HepG2 (cell line): ENCODE measurements around the gene TEKT5. TPM values are rescaled to one million over a fixed set of nuclear protein-coding genes. Genes with fewer than 3 reads are reported as not detected.

ENCODE experiments used
- IKZF4 ChIP-seq: sonication (generic); formaldehyde crosslinking; IDR thresholded peaks from 2 replicates; pipeline ENCODE4 v1.5.1; 2020; ENCODE audit warnings: borderline replicate concordance, mild to moderate bottlenecking, low read depth, missing genetic modification reagents; ENCODE audit errors: not compliant biosample characterization
- RFX5 ChIP-seq: IDR thresholded peaks from 2 replicates; pipeline ENCODE4 v1.6.1; 2011; ENCODE audit warnings: low read depth, low read length, improper control_type of control experiment
- TBX3 ChIP-seq: fragments of 450-650 bp; IDR thresholded peaks from 2 replicates; pipeline ENCODE4 v1.6.1; 2017; ENCODE audit warnings: antibody characterized with exemption, mild to moderate bottlenecking, inconsistent platforms, borderline replicate concordance
- ZFP36 ChIP-seq: fragments of 150-350 bp; IDR thresholded peaks from 2 replicates; pipeline ENCODE4 v1.6.1; 2018; ENCODE audit warnings: borderline replicate concordance, low read length, low read depth; ENCODE audit not compliant: partially characterized antibody
- ZNF605 ChIP-seq: sonication (generic); formaldehyde crosslinking; IDR thresholded peaks from 2 replicates; pipeline ENCODE4 v1.8.0; 2022; ENCODE audit warnings: mild to moderate bottlenecking, missing genetic modification reagents
- ZSCAN12 ChIP-seq: sonication (generic); formaldehyde crosslinking; IDR thresholded peaks from 2 replicates; pipeline ENCODE4 v1.9.0; 2021; ENCODE audit warnings: mild to moderate bottlenecking, missing genetic modification reagents
- polyA plus RNA-seq, 8 experiments: library from polyadenylated mRNA; depleted of rRNA in 3 of 8; stranded (reverse) in 7 of 8; unstranded in 1 of 8; fragments of >200 nt; fragmentation: Illumina TruSeq in 4 of 8; extraction: Trizol in 4 of 8; gene quantifications; 2 replicates each; pipeline versions ENCODE4 v1.2.1 to v1.2.3, GENCODE V29; 2011 to 2016; ENCODE audit warnings: low read depth in 4 of 8, missing spikeins in 1 of 8, mixed read lengths in 1 of 8; ENCODE audit not compliant: insufficient read depth in 1 of 8
- total RNA-seq, 5 experiments: library from RNA; depleted of rRNA; stranded (reverse); fragments of >200 nt; fragmentation: Illumina TruSeq; extraction: Trizol; gene quantifications; 2 replicates each; pipeline ENCODE4 v1.2.3, GENCODE V29; 2016; ENCODE audit warnings: low read depth in 1 of 5
- TF ChIP-seq, protein P1 (sequence below): sonication (generic); formaldehyde crosslinking; IDR thresholded peaks from 2 replicates; pipeline ENCODE4 v1.5.0; 2020; ENCODE audit warnings: missing genetic modification reagents
- TF ChIP-seq, protein P2 (sequence below): sonication (generic); formaldehyde crosslinking; IDR thresholded peaks from 2 replicates; pipeline ENCODE4 v1.5.0; 2020; ENCODE audit warnings: mild to moderate bottlenecking, missing genetic modification reagents, borderline replicate concordance
- TF ChIP-seq, protein P3 (sequence below): sonication (generic); formaldehyde crosslinking; IDR thresholded peaks from 2 replicates; pipeline ENCODE4 v1.5.1; 2020; ENCODE audit warnings: missing genetic modification reagents, mild to moderate bottlenecking, borderline replicate concordance
- TF ChIP-seq, protein P4 (sequence below): sonication (generic); formaldehyde crosslinking; IDR thresholded peaks from 2 replicates; pipeline ENCODE4 v1.8.1; 2023; ENCODE audit warnings: mild to moderate bottlenecking, inconsistent platforms, moderate library complexity, missing genetic modification reagents, borderline replicate concordance

TEKT5 gene
- total and polyA plus RNA-seq, 2 of the 13 experiments (the other 11 are each of a cell fraction or from before 2014, with no cell fraction given), result 0.16 TPM; not detected in 1

DNA sequence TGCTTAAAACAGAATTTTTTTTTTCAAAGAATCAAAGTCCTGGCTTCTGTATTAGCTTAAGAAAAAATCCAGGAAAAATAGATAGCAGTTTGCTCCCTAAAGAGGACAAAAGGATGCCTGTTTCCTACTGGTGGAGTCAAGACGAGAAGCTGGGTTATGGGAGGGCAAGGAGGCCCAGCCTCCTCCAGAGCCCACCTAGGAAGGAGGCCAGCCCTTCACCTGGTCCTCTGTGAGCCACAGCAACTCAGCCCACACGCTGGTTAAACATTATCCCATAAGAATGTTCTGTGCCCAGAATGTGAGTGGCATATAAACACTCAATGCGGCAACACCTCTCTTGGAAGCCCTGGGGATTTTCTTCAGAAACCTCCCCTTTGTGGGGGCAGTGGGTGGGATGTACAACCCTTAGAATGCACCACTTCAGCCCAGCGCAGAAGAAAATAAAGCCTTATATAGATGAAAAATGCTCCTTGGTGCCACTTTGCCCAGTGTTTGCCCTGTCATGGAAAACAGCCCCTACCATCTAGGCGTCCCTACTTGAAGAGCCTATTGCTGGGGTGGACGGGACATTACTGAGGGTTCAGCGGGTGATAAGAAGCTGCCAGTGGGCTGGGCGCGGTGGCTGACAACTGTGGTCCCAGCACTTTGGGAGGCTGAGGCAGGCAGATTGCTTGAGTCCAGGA is 48.0 kb downstream of the TEKT5 start (continued):
- TF ChIP-seq, protein P1, sequence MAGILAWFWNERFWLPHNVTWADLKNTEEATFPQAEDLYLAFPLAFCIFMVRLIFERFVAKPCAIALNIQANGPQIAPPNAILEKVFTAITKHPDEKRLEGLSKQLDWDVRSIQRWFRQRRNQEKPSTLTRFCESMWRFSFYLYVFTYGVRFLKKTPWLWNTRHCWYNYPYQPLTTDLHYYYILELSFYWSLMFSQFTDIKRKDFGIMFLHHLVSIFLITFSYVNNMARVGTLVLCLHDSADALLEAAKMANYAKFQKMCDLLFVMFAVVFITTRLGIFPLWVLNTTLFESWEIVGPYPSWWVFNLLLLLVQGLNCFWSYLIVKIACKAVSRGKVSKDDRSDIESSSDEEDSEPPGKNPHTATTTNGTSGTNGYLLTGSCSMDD (CRISPR knock-in tag), result no peak
- TF ChIP-seq ZFP36, result no peak
- TF ChIP-seq, protein P2, sequence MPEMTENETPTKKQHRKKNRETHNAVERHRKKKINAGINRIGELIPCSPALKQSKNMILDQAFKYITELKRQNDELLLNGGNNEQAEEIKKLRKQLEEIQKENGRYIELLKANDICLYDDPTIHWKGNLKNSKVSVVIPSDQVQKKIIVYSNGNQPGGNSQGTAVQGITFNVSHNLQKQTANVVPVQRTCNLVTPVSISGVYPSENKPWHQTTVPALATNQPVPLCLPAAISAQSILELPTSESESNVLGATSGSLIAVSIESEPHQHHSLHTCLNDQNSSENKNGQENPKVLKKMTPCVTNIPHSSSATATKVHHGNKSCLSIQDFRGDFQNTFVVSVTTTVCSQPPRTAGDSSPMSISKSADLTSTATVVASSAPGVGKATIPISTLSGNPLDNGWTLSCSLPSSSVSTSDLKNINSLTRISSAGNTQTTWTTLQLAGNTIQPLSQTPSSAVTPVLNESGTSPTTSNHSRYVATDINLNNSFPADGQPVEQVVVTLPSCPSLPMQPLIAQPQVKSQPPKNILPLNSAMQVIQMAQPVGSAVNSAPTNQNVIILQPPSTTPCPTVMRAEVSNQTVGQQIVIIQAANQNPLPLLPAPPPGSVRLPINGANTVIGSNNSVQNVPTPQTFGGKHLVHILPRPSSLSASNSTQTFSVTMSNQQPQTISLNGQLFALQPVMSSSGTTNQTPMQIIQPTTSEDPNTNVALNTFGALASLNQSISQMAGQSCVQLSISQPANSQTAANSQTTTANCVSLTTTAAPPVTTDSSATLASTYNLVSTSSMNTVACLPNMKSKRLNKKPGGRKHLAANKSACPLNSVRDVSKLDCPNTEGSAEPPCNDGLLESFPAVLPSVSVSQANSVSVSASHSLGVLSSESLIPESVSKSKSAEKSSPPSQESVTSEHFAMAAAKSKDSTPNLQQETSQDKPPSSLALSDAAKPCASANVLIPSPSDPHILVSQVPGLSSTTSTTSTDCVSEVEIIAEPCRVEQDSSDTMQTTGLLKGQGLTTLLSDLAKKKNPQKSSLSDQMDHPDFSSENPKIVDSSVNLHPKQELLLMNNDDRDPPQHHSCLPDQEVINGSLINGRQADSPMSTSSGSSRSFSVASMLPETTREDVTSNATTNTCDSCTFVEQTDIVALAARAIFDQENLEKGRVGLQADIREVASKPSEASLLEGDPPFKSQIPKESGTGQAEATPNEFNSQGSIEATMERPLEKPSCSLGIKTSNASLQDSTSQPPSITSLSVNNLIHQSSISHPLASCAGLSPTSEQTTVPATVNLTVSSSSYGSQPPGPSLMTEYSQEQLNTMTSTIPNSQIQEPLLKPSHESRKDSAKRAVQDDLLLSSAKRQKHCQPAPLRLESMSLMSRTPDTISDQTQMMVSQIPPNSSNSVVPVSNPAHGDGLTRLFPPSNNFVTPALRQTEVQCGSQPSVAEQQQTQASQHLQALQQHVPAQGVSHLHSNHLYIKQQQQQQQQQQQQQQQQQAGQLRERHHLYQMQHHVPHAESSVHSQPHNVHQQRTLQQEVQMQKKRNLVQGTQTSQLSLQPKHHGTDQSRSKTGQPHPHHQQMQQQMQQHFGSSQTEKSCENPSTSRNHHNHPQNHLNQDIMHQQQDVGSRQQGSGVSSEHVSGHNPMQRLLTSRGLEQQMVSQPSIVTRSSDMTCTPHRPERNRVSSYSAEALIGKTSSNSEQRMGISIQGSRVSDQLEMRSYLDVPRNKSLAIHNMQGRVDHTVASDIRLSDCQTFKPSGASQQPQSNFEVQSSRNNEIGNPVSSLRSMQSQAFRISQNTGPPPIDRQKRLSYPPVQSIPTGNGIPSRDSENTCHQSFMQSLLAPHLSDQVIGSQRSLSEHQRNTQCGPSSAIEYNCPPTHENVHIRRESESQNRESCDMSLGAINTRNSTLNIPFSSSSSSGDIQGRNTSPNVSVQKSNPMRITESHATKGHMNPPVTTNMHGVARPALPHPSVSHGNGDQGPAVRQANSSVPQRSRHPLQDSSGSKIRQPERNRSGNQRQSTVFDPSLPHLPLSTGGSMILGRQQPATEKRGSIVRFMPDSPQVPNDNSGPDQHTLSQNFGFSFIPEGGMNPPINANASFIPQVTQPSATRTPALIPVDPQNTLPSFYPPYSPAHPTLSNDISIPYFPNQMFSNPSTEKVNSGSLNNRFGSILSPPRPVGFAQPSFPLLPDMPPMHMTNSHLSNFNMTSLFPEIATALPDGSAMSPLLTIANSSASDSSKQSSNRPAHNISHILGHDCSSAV (CRISPR knock-in tag), result no peak
- no peak for TF ChIP-seq RFX5
- no peak for TF ChIP-seq ZSCAN12 (CRISPR knock-in tag)
- TF ChIP-seq IKZF4 (CRISPR knock-in tag), result no peak
- TF ChIP-seq ZNF605, result peak; percentile 56; the same call in 1 of the 2 replicates
- TF ChIP-seq TBX3, result no peak
- TF ChIP-seq, protein P3, sequence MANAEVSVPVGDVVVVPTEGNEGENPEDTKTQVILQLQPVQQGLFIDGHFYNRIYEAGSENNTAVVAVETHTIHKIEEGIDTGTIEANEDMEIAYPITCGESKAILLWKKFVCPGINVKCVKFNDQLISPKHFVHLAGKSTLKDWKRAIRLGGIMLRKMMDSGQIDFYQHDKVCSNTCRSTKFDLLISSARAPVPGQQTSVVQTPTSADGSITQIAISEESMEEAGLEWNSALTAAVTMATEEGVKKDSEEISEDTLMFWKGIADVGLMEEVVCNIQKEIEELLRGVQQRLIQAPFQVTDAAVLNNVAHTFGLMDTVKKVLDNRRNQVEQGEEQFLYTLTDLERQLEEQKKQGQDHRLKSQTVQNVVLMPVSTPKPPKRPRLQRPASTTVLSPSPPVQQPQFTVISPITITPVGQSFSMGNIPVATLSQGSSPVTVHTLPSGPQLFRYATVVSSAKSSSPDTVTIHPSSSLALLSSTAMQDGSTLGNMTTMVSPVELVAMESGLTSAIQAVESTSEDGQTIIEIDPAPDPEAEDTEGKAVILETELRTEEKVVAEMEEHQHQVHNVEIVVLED (CRISPR knock-in tag), result no peak
- TF ChIP-seq, protein P4, sequence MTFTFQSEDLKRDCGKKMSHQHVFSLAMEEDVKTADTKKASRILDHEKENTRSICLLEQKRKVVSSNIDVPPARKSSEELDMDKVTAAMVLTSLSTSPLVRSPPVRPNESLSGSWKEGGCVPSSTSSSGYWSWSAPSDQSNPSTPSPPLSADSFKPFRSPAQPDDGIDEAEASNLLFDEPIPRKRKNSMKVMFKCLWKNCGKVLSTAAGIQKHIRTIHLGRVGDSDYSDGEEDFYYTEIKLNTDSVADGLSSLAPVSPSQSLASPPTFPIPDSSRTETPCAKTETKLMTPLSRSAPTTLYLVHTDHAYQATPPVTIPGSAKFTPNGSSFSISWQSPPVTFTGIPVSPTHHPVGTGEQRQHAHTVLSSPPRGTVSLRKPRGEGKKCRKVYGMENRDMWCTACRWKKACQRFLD (CRISPR knock-in tag), result no peak
